ENCODE results near the gene CREG2. TPM values are rescaled to one million over a fixed set of nuclear protein-coding genes. Genes with fewer than 3 reads are reported as not detected.

CREG2 gene
- total RNA-seq, 1 donor = 1.5 TPM

GRCh38 chr2:101401906-101402305 is 14.6 kb upstream of the CREG2 start:
- H3K4me3 ChIP-seq (ENCODE audit: low read depth, low read length) = no peak overlapping the region
- TF ChIP-seq CTCF (IDR thresholded peaks at IDR 0.05; ENCODE audit: insufficient read depth, low read length) = no peak
- DNase-seq (ENCODE audit: low read depth) = no peak

GRCh38 chr2:101401326-101401665 is 14.0 kb upstream of the CREG2 start:
- DNase-seq (ENCODE audit: low read depth) = no peak
- no peak overlapping the region for H3K4me3 ChIP-seq (ENCODE audit: low read depth, low read length)
- TF ChIP-seq CTCF (IDR thresholded peaks at IDR 0.05; ENCODE audit: insufficient read depth, low read length) = no peak

- no peak overlapping the region for H3K4me3 ChIP-seq (ENCODE audit: low read depth, low read length)
- TF ChIP-seq CTCF (IDR thresholded peaks at IDR 0.05; ENCODE audit: insufficient read depth, low read length) = no peak
- no peak for DNase-seq (ENCODE audit: low read depth)
These were observed 13.4 kb upstream of the CREG2 start for GRCh38 chr2:101400506-101401325.

- no peak for DNase-seq (ENCODE audit: low read depth)
- no peak for TF ChIP-seq CTCF (IDR thresholded peaks at IDR 0.05; ENCODE audit: insufficient read depth, low read length)
- no peak overlapping the region for H3K4me3 ChIP-seq (ENCODE audit: low read depth, low read length)
These were observed 12.7 kb upstream of the CREG2 start for GRCh38 chr2:101400048-101400447.

- no peak for DNase-seq (ENCODE audit: low read depth)
- TF ChIP-seq CTCF (IDR thresholded peaks at IDR 0.05; ENCODE audit: insufficient read depth, low read length) = no peak
- H3K4me3 ChIP-seq (ENCODE audit: low read depth, low read length) = no peak overlapping the region
These were observed 11.9 kb upstream of the CREG2 start for GRCh38 chr2:101399021-101399799.

GRCh38 chr2:101398116-101398821 is 11.0 kb upstream of the CREG2 start:
- H3K4me3 ChIP-seq (ENCODE audit: low read depth, low read length) = no peak overlapping the region
- no peak for DNase-seq (ENCODE audit: low read depth)
- no peak for TF ChIP-seq CTCF (IDR thresholded peaks at IDR 0.05; ENCODE audit: insufficient read depth, low read length)

All from fibroblast of the aortic adventitia (primary cell).